HG03442 (cell line): Measurements from ENCODE around the gene RET.

Source experiments
- ATAC-seq: cut with Tn5 transposase; IDR thresholded peaks from one replicate; pipeline ENCODE4 v1.9.1; 2021; ENCODE audit warnings: mild to moderate bottlenecking, moderate library complexity; ENCODE audit not compliant: unreplicated experiment

Gene RET

DNA sequence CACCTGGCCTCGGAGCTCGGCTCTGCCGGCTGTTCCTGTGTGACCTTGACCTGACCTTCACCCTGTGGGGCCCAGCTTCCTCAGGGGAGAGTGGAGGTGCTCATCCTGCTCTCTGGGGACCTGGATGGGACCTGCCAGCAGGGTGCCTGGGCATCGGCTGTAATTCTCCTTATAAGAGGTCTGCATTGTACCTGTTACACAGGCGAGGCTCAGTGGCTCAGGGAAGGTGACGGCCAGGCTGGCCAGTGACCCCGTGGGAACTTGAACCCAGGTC, 29.0 kb downstream of the RET start:
- ATAC-seq, result no peak

DNA sequence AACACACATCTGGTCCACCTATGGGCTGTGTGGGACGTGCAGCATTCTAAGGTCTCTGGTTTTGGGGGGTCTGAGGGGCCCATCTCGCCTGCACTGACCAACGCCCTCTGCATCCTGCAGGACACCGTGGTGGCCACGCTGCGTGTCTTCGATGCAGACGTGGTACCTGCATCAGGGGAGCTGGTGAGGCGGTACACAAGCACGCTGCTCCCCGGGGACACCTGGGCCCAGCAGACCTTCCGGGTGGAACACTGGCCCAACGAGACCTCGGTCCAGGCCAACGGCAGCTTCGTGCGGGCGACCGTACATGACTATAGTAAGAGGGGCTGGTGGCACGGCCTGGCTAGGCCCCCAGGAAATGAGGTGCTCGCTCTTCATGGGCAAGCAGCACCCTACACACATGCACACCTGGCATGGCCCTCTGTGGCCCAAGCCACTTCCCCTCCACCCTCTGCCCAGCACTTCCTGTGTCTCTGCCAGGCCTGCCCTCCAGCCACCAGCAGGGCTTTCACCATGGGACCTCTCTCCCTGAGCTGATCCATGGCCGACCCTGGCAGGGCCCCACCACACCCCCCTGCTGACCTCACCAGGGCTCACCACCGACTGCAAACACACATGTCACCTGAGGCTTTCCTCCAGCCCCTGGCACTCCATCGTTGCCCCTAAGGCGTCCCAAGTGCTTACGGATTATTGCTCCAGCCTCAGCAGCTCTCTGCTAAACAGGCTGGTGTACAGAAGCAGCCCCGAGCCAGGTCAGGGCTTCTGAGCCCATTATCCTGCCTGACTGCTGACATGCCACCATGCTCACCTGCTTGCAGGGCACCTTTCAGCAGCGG, 29.6 kb downstream of the RET start:
- ATAC-seq, result no peak

DNA sequence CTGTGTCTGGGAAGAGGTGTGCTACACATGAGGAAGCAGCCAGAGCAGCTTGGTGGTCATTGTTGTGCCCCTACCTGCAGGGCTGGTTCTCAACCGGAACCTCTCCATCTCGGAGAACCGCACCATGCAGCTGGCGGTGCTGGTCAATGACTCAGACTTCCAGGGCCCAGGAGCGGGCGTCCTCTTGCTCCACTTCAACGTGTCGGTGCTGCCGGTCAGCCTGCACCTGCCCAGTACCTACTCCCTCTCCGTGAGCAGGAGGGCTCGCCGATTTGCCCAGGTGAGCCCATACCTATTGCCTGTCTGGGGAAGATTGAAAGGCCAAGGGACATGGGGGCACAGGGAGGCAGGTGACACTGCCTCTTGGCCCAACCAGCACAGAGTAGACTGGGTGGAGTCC, 32.1 kb downstream of the RET start:
- no peak for ATAC-seq

DNA sequence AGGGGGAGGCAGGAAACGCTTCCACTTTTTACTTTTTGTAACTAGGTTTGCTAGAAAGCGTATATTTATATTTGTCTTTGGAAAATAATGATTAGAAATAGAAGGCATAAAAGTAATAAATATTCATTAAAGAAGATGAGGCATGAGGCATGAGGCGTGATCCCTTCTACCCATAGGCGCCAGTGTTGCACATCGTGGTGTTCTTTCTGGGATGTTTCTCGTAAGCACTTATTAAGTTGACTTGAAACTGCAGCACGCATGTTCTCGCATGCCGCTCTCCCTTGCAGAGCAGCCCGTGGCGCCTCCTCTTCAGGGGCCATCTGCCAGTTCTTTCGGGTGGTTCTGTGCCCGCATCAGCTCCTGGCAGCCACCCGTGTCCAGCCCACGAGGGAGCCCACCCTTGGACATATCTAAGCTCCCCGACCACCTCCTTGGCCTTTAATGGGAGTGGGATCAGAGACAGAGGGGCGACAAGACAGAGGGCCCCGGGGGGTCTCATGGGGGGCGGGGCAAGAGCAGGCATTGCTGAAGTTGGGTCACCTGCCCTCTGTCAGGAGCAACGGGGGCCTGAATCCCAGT, 32.9 kb downstream of the RET start:
- no peak for ATAC-seq

DNA sequence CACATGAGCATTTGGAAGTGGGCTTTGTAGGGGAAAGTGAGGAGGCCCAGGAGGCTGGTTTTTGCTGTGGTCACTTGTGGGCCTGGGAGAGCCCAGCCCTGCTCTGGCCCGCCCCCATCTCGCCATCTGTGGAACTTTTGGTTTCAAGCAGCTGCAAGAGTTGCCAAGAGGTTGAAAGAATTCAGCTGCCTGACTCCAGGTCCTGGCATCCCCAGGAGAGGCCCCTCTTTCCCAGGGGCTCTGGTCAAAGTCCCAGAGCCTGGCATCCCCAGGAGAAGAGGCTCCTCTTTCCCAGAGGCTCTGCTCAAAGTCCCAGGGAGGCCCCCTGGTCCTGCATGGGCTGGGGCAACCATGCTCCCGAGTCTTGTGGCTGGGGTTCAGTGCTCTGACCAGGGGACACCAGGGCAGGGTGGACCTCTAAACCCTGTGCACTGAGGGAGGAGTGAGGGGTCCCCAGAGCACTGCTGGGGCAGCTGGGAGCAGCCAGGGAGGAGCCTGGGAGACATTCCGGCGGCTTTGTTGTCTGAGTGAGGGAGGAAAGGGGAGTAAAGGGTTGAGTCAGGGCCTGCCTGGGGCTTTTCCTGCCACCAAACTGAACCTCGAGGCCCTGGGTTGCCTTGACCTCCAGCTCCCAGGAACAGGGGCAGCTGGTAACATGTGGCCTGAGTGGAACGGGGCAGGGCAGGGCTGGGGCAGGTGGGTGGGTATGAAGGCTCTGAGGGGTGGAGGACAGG, 33.6 kb downstream of the RET start:
- peak; percentile 59 for ATAC-seq

DNA sequence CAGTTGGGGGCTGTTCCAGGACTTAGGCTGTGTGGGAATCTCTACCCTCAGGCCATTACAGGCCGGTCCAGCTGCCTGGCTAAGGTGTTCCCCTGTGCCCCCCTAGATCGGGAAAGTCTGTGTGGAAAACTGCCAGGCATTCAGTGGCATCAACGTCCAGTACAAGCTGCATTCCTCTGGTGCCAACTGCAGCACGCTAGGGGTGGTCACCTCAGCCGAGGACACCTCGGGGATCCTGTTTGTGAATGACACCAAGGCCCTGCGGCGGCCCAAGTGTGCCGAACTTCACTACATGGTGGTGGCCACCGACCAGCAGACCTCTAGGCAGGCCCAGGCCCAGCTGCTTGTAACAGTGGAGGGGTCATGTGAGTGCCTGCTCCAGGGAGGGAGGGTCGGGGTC, 34.2 kb downstream of the RET start:
- ATAC-seq, result no peak

DNA sequence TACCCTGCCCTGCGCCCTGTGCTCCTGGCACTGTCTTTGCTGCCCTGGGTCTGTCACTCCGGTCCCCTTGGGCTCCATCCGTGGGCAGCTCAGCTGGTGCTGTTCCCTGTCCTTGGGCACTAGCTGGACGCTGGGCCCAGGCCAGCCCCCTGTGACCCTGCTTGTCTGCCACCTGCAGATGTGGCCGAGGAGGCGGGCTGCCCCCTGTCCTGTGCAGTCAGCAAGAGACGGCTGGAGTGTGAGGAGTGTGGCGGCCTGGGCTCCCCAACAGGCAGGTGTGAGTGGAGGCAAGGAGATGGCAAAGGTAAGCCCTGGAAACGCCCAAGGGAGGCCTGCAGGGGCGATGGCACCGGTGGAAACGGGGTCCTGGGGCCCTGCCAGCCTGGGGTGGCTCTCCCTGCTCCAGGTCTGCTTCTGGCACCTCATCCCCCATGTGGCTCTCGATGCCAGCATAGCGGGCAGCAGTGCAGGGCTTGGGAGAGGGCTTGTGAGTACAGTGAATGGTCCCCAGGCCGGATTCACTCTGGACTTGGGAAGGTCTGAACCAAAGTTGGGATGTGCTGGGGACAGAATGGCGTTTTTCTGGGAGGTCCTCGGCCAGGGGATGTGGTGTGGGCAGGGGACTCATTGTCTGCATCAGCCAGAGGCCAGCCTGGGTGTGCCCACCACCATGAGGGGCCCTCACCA, 35.2 kb downstream of the RET start:
- ATAC-seq, result no peak

DNA sequence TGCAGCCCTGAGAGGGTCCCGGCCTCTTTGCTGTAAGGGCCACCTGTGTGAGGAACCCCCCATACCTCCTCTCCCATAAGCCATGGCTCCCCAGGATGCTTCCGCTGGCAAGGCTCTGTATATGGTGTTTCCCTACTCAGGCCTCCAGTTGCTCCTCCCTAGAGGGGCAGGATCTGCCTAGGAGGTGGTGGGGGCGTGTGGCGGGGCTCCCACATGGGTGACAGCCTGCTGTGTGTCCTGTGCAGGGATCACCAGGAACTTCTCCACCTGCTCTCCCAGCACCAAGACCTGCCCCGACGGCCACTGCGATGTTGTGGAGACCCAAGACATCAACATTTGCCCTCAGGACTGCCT, 35.7 kb downstream of the RET start:
- no peak for ATAC-seq

DNA sequence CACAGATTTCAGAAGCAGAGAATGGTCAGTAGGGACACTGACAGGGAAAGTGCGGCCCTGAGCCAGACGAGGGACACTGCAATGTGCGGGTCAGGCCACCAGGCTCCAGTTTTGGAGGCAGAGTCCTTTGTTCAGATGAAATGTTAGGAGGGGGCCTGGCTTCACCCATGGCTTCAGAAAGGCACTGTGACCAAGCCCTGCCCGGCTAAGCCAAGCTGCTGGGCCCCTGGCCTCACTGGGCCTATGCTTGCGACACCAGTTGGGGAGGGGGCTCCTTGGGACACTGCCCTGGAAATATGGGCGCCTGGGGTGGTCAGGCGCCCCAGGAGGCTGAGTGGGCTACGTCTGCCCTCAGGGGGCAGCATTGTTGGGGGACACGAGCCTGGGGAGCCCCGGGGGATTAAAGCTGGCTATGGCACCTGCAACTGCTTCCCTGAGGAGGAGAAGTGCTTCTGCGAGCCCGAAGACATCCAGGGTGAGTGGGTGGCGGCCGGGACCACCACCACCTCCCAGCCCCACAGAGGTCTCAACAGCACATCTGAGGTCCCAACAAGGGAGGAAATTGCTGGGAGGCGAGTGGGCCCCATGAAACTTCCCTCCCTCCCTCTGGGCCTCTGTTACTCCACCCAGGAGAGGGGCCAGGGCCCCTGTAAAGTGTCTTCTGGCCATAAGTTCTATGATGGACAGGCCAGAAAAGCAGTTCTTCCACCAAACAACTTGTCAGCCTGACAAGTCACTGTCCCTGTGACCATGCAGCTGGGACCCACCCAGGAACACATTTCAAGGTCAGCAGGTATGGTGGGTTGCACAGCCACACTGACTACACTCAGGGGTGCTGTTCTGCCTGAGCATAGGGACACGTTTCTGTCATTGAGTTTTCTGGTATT, 36.6 kb downstream of the RET start:
- no peak for ATAC-seq

DNA sequence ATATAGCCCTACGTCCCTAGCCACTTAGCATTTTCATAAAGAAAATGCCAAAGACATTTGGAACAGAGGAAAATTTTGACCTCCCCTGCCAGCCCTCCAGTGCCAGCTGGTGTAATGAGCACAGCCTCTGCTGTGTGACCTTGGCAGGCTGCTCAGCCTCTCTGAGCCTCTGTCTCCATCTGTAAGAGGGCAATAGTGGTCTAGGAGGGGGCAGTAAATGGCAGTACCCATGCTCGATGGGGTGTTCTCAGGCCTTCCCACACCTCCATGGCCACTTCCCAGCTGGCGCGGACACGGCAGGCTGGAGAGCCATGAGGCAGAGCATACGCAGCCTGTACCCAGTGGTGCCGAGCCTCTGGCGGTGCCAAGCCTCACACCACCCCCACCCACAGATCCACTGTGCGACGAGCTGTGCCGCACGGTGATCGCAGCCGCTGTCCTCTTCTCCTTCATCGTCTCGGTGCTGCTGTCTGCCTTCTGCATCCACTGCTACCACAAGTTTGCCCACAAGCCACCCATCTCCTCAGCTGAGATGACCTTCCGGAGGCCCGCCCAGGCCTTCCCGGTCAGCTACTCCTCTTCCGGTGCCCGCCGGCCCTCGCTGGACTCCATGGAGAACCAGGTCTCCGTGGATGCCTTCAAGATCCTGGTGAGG, 37.3 kb downstream of the RET start:
- no peak for ATAC-seq

DNA sequence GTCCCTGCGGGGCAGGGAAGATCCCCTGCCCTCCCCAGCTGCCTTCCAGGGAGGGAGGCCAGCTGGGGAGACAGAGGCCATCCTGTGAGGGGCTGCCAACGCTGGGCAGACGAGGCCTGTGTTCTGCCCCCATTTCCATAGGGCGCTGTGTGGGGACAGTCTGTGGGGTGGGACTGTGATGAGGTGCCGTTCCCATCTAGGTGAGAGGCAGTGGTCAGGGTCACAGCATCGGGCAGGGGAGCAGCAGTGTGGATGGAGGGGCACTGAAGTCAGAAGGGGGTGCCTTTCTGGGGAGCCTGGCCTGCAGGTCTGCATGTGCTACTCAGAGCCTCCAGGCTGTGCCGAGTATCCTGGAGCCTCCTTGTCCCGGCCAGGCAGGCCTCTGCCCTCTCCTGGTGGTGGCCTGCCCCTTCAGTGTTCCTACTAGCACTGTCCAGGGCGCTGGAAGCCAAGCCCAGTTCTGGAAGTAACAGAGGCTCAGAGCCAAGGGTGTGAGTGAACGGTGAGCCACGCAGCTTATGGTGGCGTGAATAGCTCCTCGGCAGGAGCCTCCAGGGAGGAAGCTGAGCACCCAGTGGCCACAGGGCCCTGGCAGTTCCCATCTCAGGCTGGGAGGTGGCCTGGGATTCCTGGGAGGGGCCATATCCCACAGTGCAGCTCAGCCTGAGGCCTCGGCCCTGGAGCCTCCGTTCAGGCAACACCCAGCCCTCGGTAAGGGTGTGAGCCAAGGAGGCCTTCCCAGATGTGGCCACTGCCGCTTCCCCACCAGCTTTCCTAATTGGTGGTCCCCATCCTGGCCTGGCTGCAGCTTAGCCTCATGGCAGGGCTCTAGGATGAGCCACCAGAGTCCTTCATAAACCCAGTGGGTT, 38.1 kb downstream of the RET start:
- no peak for ATAC-seq

DNA sequence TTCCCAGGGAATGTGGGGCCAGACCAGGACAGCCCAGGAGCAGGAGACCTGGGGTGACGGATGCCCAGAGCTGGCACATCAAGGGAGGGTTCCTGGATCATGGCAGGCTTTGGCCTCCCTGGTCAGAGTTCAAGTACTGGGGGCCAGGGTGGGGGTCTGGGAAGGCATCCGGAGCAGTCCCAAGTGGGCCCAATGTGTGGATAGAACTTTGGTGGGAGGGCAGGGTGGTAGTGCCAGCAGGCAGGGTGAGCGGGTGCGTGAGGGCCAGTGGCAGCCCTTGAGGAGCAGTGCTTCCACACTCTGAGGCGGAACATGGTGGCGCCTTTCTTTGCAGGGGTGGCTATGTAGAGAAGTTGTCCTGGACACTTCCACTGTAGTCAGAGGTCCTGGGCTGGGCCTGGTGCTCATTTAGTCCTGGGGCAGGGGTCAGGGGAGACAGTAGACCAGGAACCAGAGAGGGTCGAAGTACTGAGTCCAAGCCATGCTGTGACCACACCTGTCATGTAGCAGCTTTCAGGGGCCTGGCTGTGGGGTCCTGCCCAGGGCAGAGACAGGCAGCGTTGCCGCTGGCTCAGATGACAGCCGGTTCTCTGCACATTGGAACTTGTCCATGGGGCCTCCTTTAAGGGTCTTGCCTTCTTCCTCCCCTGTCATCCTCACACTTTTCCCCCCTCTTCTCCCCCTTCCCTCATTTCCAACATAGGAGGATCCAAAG, 39.2 kb downstream of the RET start:
- no peak for ATAC-seq

DNA sequence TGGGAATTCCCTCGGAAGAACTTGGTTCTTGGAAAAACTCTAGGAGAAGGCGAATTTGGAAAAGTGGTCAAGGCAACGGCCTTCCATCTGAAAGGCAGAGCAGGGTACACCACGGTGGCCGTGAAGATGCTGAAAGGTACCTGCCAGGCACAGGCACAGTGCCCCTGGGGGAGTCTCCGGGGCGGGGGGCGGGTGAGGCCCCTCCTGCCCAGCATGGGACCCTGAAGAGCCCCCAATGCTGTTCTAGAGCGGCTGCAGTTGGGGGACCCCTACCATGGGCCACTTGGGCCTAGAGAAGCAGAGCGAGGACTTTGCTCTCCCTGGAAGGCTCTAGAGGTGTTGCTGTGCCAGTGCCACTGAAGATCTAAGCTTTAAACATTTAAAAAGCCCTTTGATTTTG, 39.7 kb downstream of the RET start:
- ATAC-seq, result no peak

DNA sequence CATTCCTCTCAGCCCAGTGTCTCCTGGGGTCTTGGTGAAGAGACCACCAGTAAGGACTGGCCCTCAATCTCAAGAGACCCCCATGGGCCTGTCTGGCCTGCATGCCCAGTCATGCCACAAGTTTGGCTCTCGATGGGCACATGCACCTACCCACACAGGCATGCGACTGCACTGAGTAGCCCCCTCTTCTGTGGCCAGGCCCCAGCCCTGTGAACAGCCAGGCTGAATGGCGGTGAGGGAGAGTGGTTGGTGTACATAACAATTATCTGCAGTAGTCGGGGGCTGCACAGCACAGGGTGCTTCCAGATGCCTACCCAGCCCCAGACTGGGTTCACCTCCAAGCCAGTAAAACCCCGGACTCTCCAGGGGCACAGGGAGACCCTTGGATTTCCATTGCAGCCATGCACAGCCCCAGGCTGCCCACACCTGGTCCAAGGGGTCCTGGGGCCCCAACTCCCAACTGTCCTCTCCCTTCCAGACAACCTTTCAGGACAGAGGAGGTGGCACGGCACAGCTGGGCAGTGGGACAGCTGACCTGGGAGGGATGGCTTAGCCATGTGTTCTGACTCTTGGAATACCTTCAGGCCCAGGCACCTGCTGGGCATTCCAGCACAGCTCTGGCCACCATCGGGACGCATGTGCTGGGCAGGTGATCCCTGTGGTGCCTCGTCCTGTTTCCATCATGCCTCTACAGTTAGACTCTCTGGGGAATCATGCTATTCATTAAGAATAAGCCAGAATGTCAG, 40.3 kb downstream of the RET start:
- ATAC-seq, result no peak

DNA sequence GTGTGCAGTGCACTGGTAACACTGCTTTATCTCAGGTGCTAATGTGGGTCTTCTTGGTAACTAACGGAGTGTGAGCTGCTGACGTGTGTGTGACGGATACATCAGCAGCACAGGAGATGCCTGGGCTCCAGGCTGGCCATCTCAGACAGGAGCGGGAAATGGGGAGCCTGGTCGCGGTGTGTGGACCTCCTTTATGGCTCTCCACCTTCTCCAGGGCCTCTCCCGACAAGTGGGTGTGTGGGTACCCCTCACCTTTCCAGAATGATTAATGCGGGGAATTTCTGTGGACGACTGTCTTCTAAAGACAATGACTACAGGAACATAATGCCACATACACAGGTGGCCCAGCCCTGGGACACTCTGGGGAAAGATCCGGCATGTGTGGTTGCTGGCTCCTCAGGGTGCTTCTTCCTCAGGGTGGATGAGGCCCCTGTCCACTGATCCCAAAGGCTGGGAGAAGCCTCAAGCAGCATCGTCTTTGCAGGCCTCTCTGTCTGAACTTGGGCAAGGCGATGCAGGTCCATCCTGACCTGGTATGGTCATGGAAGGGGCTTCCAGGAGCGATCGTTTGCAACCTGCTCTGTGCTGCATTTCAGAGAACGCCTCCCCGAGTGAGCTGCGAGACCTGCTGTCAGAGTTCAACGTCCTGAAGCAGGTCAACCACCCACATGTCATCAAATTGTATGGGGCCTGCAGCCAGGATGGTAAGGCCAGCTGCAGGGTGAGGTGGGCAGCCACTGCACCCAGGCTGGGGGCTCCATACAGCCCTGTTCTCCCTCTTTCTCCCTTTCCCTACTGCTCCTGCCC, 41.1 kb downstream of the RET start:
- no peak for ATAC-seq

DNA sequence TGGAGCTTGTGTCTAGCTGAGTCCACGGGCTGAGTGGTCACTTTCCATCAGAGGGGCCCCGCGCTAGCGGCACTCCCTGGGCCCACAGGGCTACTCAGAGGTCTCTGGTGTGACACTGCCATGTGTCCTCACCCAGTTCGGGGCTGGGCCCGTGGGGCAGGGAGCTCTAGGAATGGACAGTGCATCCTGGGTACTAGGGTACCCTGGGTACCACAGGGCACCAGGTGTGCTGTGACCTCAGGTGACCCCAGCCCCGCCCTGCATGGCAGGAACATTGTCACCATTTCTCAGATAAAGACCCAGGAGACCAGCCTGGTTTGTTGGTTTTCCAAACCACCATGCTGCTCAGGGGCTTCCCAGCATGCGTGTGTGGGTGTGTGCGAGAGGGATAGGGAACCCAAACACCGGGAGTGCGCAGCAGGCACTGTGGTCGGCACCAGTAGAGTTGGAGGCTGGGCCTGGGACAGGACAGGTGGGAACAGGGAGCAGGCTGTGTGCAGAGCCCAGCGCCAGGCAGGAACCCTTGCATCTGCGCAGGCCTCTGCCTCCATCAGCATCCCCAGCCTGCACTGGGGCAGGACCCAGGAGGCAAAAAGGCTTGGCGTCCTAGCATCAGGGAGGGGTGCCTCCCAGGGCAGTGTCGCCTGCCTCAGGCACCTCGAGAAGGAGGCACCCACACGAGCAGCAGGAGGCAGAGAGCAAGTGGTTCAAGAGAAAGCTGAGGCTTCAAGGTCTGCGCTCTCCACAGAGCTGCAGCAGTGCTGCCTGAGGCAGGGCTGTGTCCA, 42.0 kb downstream of the RET start:
- no peak for ATAC-seq
